A549 (cell line): Measurements from ENCODE around the gene HSPA8.

Experiments used
- CBX8 ChIP-seq: fragments of 200-600 bp; sonication (generic); IDR thresholded peaks from 2 replicates; pipeline ENCODE4 v1.6.1; 2016
- CTCF ChIP-seq: fragments of >200 bp; sonication (Bioruptor Twin); formaldehyde crosslinking; IDR thresholded peaks from 3 replicates; pipeline ENCODE4 v1.5.1; 2016
- EP300 ChIP-seq, 2 experiments: fragments of >200 bp; sonication (Bioruptor Twin); formaldehyde crosslinking; IDR thresholded peaks; 2 replicates in 1 of 2; 3 replicates in 1 of 2; pipeline ENCODE4 v1.6.1; 2016 to 2017
- MYC ChIP-seq: IDR thresholded peaks from 2 replicates; pipeline ENCODE4 v1.6.1; 2012; ENCODE audit warnings: mild to moderate bottlenecking, inconsistent platforms, low read length, improper control_type of control experiment, borderline replicate concordance
- POLR2A ChIP-seq: IDR thresholded peaks from 2 replicates; pipeline ENCODE4 v1.6.1; 2012; ENCODE audit warnings: mild to moderate bottlenecking, low read length

GRCh38 chr11:123018702-123019101 lies 43.2 kb downstream of the HSPA8 start:
- no peak for TF ChIP-seq CTCF
- TF ChIP-seq EP300 (IDR thresholded peaks at IDR 0.05): no peak
- TF ChIP-seq MYC: no peak
- no peak for TF ChIP-seq POLR2A
- TF ChIP-seq CBX8: no peak
